Stomach smooth muscle (tissue), 2 donors: Measurements from ENCODE around the gene LMAN1.

ENCODE experiments used
- H3K27ac ChIP-seq: one replicate; pipeline ENCODE4 v1.7.0; 2013; ENCODE audit warnings: mild to moderate bottlenecking, low read length, inconsistent platforms
- H3K27me3 ChIP-seq, 2 donors: one replicate each; pipeline ENCODE4 v1.7.0; 2013; ENCODE audit warnings: low read length in 2 of 2; ENCODE audit not compliant: insufficient read depth in 2 of 2, control insufficient read depth in 1 of 2
- H3K36me3 ChIP-seq, 2 donors: one replicate each; pipeline ENCODE4 v1.7.0; 2013; ENCODE audit warnings: low read length in 2 of 2; ENCODE audit not compliant: control insufficient read depth in 2 of 2, insufficient read depth in 2 of 2
- H3K4me1 ChIP-seq: one replicate; pipeline ENCODE4 v1.7.0; 2013; ENCODE audit warnings: low read length; ENCODE audit not compliant: control insufficient read depth, insufficient read depth
- H3K4me3 ChIP-seq, 2 donors: one replicate each; pipeline ENCODE4 v1.7.0; 2013; ENCODE audit warnings: low read length in 2 of 2
- H3K9ac ChIP-seq, 2 donors: one replicate each; pipeline ENCODE4 v1.7.0; 2013; ENCODE audit warnings: low read length in 2 of 2, mild to moderate bottlenecking in 1 of 2
- H3K9me3 ChIP-seq, 2 donors: one replicate each; pipeline ENCODE4 v1.7.0; 2013; ENCODE audit warnings: low read length in 2 of 2; ENCODE audit not compliant: control insufficient read depth in 2 of 2
- donor health status: healthy.
- donor health status: Pancreatic carcinoma.

Gene LMAN1

GRCh38 chr18:59359576-59359952 is 499 bp upstream of the LMAN1 start:
- Histone ChIP-seq H3K9ac (peak overlapping the region; percentile 30 to 88), H3K36me3 (peaks cover 6 to 7% of the 10 kb centered on the region in 2 donors), H3K9me3 (no peaks in the 10 kb centered on the region), H3K4me3 (peak overlapping the region; percentile 72 to 87), H3K4me1 (no peaks in the 10 kb centered on the region), H3K27ac (no peak overlapping the region), H3K27me3 (no peaks in the 10 kb centered on the region)

GRCh38 chr18:59358414-59358711 is 702 bp downstream of the LMAN1 start:
- Histone ChIP-seq H3K36me3 (peaks cover 6 to 8% of the 10 kb centered on the region in 2 donors), H3K9me3 (no peaks in the 10 kb centered on the region), H3K9ac (peak overlapping the region; percentile 77 to 88), H3K27me3 (no peaks in the 10 kb centered on the region), H3K27ac (peak overlapping the region; percentile 37), H3K4me1 (no peaks in the 10 kb centered on the region), H3K4me3 (peak overlapping the region; percentile 84 to 87)

- H3K27ac ChIP-seq = no peak overlapping the region
- no peaks in the 10 kb centered on the region for H3K4me1 ChIP-seq
- H3K9ac ChIP-seq = peak overlapping the region in 1 of 2 donors; percentile 88
- H3K9me3 ChIP-seq = no peaks in the 10 kb centered on the region
- H3K36me3 ChIP-seq = peaks cover 8 to 9% of the 10 kb centered on the region in 2 donors
- peak overlapping the region; percentile 84 to 87 for H3K4me3 ChIP-seq
- no peaks in the 10 kb centered on the region for H3K27me3 ChIP-seq
These were observed 1.1 kb downstream of the LMAN1 start for GRCh38 chr18:59357928-59358327.

GRCh38 chr18:59354731-59355130 is 4.3 kb downstream of the LMAN1 start:
- Histone ChIP-seq H3K4me3 (no peak overlapping the region), H3K9me3 (no peaks in the 10 kb centered on the region), H3K27ac (no peak overlapping the region), H3K4me1 (no peaks in the 10 kb centered on the region), H3K36me3 (peaks cover 22 to 26% of the 10 kb centered on the region in 2 donors), H3K27me3 (no peaks in the 10 kb centered on the region), H3K9ac (no peak overlapping the region)

GRCh38 chr18:59353079-59353680 is 5.9 kb downstream of the LMAN1 start:
- Histone ChIP-seq H3K4me1 (no peaks in the 10 kb centered on the region), H3K36me3 (peaks cover 28 to 31% of the 10 kb centered on the region in 2 donors), H3K4me3 (no peak overlapping the region), H3K27ac (no peak overlapping the region), H3K9ac (no peak overlapping the region), H3K27me3 (no peaks in the 10 kb centered on the region), H3K9me3 (no peaks in the 10 kb centered on the region)

- Histone ChIP-seq H3K9me3 (no peaks in the 10 kb centered on the region), H3K9ac (no peak overlapping the region), H3K27ac (no peak overlapping the region), H3K4me3 (no peak overlapping the region), H3K36me3 (peaks cover 33 to 35% of the 10 kb centered on the region in 2 donors), H3K4me1 (no peaks in the 10 kb centered on the region), H3K27me3 (no peaks in the 10 kb centered on the region)
These were observed 6.7 kb downstream of the LMAN1 start for GRCh38 chr18:59352250-59352855.

GRCh38 chr18:59345556-59345955 is 13.5 kb downstream of the LMAN1 start:
- no peaks in the 10 kb centered on the region for H3K27me3 ChIP-seq
- H3K4me3 ChIP-seq = no peak overlapping the region
- H3K36me3 ChIP-seq = peaks cover 27 to 39% of the 10 kb centered on the region in 2 donors
- H3K27ac ChIP-seq = no peak overlapping the region
- no peak overlapping the region for H3K9ac ChIP-seq
- no peaks in the 10 kb centered on the region for H3K4me1 ChIP-seq
- H3K9me3 ChIP-seq = peaks cover 0 to 2% of the 10 kb centered on the region in 2 donors

- no peaks in the 10 kb centered on the region for H3K27me3 ChIP-seq
- H3K9me3 ChIP-seq = peaks cover 0 to 2% of the 10 kb centered on the region in 2 donors
- no peak overlapping the region for H3K4me3 ChIP-seq
- no peaks in the 10 kb centered on the region for H3K4me1 ChIP-seq
- H3K9ac ChIP-seq = no peak overlapping the region
- peaks cover 31 to 41% of the 10 kb centered on the region in 2 donors for H3K36me3 ChIP-seq
- H3K27ac ChIP-seq = no peak overlapping the region
These were observed 14.1 kb downstream of the LMAN1 start for GRCh38 chr18:59344996-59345395.

- Histone ChIP-seq H3K27me3 (no peaks in the 10 kb centered on the region), H3K4me3 (no peak overlapping the region), H3K4me1 (no peaks in the 10 kb centered on the region), H3K9me3 (peaks cover 0 to 2% of the 10 kb centered on the region in 2 donors), H3K9ac (no peak overlapping the region), H3K36me3 (peaks cover 40 to 41% of the 10 kb centered on the region in 2 donors), H3K27ac (no peak overlapping the region)
These were observed 15.1 kb downstream of the LMAN1 start for GRCh38 chr18:59343926-59344325.

- Histone ChIP-seq H3K36me3 (peaks cover 31 to 44% of the 10 kb centered on the region in 2 donors), H3K9ac (no peak overlapping the region), H3K9me3 (peaks cover 0 to 2% of the 10 kb centered on the region in 2 donors), H3K4me1 (no peaks in the 10 kb centered on the region), H3K27ac (no peak overlapping the region), H3K27me3 (no peaks in the 10 kb centered on the region), H3K4me3 (no peak overlapping the region)
These were observed 18.2 kb downstream of the LMAN1 start for GRCh38 chr18:59340817-59341216.

GRCh38 chr18:59340312-59340711 is 18.8 kb downstream of the LMAN1 start:
- H3K27me3 ChIP-seq = no peaks in the 10 kb centered on the region
- H3K36me3 ChIP-seq = peaks cover 30 to 40% of the 10 kb centered on the region in 2 donors

More at GRCh38 chr18:59340312-59340711, 18.8 kb downstream of the LMAN1 start:
- H3K27ac ChIP-seq = no peak overlapping the region
- H3K4me3 ChIP-seq = no peak overlapping the region
- H3K9ac ChIP-seq = no peak overlapping the region
- no peaks in the 10 kb centered on the region for H3K4me1 ChIP-seq
- H3K9me3 ChIP-seq = no peaks in the 10 kb centered on the region
